Measurements from ENCODE around the gene COL3A1.

The COL3A1 gene

GRCh38 chr2:189037518-189037917 lies 63.3 kb downstream of the COL3A1 start:
- TF ChIP-seq CTCF (IDR thresholded peaks at IDR 0.05; ENCODE audit: low read depth, low read length): no peak
- no peak for DNase-seq (ENCODE audit: extremely low read depth, low read depth)

- TF ChIP-seq CTCF (IDR thresholded peaks at IDR 0.05; ENCODE audit: low read depth, low read length): no peak
- no peak for DNase-seq (ENCODE audit: extremely low read depth, low read depth)
Observed at GRCh38 chr2:189045836-189046235, 71.7 kb downstream of the COL3A1 start.

- DNase-seq (ENCODE audit: extremely low read depth, low read depth): no peak
- TF ChIP-seq CTCF (IDR thresholded peaks at IDR 0.05; ENCODE audit: low read depth, low read length): no peak
Observed at GRCh38 chr2:189046320-189046719, 72.1 kb downstream of the COL3A1 start.

GRCh38 chr2:189047171-189047888 lies 73.2 kb downstream of the COL3A1 start:
- no peak for TF ChIP-seq CTCF (IDR thresholded peaks at IDR 0.05; ENCODE audit: low read depth, low read length)
- DNase-seq (ENCODE audit: extremely low read depth, low read depth): no peak

GRCh38 chr2:189048189-189048588 lies 74.0 kb downstream of the COL3A1 start:
- no peak for DNase-seq (ENCODE audit: extremely low read depth, low read depth)
- TF ChIP-seq CTCF (IDR thresholded peaks at IDR 0.05; ENCODE audit: low read depth, low read length): no peak

DNA sequence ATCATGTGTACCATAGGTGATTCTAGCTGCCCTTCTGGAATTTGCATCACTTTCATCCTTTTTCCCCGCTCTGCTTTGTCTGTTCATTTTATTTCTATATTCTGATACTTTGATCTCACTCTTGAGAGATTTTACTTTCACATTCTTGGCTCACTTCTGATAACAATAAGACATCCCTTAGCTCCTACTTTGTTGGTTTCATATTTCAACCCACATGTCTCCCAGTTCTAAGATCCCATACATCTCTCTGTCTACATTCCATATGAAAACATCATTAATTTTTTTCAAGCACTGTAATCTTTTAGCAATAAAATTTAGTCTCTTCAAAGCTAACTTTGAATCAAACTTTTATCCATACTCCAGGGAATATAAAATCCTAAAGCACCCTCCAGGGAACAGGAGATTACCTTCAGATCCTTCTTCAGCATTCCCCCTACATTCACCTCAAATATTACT lies 75.6 kb downstream of the COL3A1 start:
- no peak for TF ChIP-seq CTCF (IDR thresholded peaks at IDR 0.05; ENCODE audit: low read depth, low read length)
- no peak for DNase-seq (ENCODE audit: extremely low read depth, low read depth)

- no peak for DNase-seq (ENCODE audit: extremely low read depth, low read depth)
- no peak for TF ChIP-seq CTCF (IDR thresholded peaks at IDR 0.05; ENCODE audit: low read depth, low read length)
Observed at GRCh38 chr2:189050165-189050712, 76.1 kb downstream of the COL3A1 start.

Data from AG09319 (cell line).